ENCODE data around the gene AKAP8.

AKAP8 gene

DNA sequence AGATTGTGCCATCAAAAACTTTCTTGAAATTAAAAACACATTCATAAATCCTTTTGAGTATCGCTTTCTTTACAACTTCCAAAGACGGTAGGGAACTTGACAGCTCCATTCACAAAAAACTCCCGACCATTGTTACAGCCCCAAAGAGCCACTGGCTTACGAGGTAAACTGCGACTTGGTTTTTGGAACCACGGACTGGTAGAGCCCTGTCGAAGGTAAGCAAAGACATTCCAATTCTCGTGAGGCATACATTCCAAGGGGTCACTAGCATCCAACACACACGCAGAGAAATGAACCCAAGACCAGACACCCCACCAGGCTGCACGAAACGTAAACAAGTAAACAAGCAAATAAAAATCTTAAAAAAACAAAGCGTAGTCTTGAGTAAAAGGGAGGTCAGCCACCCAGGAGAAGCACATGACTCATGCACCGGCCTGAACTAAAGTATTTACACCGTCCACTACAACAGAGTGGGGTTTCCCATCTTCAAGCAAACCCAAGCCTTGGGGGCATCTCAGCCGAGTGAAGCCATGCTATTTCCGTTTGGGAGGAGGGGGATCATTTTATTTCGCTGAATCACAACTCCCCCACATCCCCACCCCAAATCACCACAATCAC, 48.7 kb downstream of the AKAP8 start:
- FAIRE-seq = no peak

DNA sequence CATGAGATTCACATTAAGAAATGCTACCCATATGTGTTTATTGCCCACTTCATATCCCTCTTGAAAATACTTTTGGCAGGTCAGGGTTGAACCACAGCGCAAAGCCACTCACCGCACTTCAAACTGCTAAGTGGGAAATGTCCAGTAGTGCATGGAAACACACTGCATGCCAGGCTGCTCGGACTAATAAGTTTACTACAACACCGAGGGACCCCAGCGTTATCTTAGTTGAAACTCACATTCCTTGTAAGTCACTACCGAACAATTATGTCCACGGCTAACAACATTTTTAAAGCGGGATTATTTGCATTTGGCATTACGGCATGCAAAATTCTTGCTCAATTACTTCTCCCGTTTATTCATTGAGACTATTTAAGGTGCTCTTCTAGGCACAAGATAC, 51.3 kb downstream of the AKAP8 start:
- no peak for FAIRE-seq

DNA sequence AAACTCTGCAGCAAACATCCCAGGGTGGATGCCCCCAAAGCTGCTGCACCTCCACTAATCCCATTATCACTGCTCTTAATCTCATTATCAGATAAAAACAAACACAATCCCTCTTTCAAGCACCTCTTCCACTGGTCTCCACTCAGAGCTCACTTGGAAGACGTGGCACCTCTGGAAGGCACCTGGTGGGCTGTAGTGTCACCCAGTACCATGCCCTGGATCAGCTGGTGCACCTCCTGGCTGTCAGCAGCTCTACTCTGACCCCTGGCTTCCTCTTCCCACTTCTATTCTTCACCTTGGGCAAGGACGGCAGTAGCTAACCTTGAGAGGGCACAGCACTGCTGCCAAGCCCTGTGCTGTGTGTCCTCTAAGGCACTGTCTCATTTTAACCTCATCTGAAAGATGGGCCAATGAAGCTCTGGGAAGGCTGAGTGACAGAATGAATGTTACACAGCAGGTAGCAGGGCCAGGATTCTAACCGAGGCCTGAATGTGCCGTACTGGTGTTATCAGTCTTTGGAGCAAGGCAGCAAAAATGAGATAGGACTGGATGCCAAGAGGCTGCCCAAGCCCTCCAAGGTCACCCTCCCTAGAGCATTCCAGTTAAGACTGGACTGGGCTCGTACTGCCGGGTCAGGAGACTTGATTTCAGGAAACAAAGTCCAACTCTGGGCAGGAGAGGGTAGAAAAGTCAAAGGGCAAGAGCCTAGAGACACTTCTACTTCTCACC, 54.6 kb downstream of the AKAP8 start:
- FAIRE-seq = no peak

DNA sequence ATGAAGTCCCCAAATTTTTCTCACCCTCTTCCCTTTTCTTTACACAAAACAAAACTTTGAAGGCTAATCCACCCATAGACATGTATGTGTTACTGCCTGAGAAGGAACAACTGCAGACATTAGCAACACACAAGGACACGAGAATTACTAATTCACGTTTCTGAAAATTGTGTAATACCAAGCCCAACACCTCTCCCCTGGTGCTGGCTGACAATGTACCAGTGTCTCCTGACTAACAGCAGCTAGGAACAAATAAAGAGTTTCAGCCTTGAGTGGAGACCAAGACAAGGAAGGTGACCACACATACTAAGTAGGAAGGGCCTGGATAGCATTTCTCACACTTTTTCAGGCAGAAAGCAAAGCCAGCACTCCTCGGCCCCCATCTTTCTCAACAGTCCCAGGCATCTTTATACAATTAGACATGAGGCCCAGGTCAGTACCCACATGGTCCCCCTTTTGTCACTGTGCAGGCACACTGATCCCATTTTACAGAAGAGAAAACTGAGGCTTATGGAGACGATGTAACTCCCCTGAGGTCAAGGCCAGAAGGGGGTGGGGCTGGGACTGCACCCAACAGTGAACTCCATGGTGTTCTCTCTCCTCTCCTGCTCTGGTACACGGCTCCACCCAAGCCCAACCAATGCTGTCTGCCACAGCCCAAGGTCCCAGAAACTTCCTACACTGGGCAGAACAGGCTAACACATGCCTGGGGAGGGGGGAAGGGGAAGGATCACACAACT, 55.9 kb downstream of the AKAP8 start:
- no peak for FAIRE-seq

DNA sequence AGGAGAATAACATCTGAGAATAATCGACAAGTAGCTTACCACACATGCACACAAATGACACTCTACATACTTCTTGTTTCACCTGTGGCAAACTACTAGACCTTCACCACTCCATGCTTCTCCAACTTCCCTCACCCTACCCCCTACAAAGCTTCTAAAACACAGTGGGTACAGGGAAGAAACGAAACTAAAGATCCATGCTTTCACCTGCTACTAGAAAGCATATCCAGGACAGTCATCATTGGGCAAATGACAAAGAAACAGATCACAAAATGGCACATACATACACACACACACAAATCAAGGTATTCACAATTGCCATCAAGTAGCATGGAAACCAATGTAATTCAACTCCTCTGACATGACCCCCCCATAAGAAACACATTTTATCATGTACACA, 57.8 kb downstream of the AKAP8 start:
- no peak for FAIRE-seq

DNA sequence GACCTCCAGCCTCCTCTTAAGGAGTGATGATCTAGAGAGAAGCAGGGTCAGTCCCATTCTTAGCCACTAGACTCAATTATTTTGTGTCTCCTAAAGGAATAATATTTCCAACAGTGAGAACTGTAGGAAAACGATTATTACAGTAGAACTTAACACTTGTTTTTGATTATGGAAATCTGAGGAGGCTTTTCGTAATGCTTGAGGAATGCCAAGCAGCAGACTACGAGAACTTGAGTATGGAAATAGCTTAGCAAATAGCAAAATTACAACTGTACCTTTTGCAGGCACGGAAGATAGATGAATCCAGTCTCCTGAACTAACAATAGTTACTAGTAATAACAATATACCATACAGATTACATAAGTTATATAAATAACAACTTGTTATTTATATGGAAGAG, 59.5 kb downstream of the AKAP8 start:
- peak; percentile 60 for FAIRE-seq

DNA sequence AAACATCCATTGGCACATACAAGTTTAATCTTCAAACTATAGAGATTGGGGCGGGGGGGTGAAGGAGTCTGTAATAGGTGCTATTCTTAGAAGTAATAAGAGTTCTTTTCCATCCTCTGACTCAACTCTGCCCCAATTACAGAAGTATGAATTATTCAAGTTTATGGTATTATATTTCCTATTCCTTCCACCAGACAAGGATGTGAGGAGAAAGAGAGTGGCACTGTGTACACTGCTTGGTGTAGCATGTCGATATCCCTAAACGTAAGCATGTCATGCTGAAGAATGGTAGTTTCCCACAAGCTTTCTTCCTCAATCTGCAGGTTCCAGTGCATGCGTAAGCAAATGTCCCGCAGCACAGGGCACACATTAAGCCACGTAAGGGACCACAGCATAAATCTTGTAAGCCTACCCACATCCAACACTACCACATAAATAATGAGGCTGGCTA, 61.3 kb downstream of the AKAP8 start:
- FAIRE-seq = no peak

DNA sequence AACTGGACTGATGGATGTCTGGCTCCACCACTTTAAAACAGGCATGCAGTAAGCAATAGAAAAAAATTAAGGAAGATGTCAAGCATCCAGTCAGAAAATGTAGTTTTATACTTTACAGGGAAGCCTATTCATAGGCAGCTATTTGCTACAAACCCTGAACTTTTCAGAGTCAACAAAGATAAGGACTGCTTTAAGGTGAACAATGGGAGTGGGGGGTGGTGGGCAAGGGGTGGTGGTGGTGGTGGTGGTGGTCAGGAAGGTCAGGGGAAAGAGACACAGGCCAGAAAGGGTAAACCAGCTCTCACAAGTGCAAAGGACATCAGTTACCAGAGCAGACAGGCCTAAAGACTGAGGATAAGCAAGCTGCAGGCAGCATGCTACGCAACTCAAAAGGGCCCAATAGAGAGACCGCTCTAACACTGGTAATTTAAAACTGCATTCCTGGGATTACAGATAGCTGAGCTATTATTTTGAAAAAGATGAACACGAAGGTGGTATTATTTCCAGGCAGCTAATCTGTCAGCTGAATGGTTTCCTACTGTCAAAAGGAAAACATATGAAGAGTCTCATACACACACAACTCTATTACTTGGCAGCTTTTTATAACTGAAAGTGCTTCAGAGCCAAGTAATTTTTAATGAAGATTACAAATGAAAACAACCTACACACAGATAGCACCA, 62.1 kb downstream of the AKAP8 start:
- no peak for FAIRE-seq

DNA sequence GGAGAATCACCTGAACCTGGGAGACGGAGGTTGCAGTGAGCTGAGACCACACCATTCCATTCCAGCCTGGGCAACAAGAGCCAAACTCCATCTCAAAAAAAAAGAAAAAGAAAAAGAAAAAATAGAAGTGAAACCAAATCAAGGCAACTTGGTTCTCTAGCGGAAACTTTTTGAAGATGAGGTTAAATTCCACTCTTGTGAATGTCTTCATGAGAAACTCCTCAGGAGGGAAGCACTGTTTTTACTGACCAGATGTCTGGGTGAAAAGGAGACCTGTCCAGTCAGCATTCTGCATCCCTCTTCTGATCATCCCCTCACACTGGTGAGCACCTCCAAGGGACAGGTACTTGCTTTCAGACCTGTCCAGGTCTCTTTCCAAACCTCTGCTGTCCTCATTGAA, 63.1 kb downstream of the AKAP8 start:
- no peak for FAIRE-seq

DNA sequence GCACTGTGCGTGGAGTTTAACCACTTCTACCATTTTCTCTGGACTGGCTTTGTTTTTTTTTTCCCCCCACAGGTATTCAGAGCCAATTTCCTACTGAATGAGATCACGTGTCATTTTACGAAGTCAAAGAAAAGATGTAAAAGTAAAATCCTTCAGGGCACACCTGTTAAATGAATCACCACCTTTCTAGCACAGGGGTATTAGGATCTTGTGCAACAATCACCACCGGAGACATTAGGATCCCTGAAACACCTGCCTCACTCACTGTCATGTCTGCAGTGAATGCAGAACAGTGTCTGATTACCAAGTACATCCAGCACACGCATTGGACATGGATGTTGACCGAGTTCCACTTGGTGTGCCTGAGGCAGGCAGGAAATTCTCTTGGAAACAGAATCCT, 64.5 kb downstream of the AKAP8 start:
- FAIRE-seq = no peak

DNA sequence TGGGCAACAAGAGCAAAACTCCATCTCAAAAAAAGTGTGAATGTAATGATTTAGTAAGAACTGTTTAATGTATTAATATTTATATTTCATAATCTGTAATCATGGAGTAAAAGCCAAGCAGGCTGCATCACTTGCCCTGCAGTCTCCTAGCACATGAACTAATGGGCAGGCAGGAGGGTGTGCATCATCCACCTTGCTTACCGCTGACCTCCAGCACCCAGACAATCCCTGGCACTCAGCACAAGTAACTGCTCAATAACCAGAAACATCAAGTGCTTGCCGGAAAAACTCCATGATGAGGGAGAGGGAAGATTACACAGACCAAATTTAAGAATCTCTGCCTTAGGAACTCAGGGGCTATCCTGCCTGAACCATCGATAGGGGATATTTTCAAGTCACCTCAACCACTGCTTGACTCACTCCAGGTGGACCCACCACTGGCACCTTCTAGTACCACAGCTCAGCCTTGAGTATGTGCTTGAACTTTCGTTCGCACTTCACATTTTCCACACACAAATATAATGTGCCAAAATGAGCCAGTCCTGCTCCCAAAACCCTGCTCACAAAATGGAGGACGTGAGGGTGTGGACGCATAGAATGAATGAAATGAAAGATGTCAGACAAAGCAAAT, 65.8 kb downstream of the AKAP8 start:
- FAIRE-seq = no peak

DNA sequence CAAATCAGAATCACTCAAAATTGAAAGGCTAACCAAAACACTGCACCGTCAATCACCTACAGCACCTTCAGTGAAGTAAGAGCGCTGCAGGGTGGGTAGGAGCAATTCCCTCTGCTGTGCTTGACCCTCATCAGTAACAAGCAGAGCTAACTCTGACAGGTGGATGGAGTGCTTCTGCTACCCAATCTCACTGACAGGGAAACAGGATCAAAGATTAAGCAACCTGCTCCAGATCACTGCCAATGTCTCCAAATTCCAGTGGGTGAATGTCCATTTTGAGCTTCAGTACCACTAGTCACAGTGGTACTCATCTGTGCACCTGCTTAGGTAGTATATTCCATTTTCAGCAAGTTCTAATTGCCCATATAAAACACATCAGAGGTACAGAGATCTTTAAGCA, 72.4 kb downstream of the AKAP8 start:
- FAIRE-seq = no peak

DNA sequence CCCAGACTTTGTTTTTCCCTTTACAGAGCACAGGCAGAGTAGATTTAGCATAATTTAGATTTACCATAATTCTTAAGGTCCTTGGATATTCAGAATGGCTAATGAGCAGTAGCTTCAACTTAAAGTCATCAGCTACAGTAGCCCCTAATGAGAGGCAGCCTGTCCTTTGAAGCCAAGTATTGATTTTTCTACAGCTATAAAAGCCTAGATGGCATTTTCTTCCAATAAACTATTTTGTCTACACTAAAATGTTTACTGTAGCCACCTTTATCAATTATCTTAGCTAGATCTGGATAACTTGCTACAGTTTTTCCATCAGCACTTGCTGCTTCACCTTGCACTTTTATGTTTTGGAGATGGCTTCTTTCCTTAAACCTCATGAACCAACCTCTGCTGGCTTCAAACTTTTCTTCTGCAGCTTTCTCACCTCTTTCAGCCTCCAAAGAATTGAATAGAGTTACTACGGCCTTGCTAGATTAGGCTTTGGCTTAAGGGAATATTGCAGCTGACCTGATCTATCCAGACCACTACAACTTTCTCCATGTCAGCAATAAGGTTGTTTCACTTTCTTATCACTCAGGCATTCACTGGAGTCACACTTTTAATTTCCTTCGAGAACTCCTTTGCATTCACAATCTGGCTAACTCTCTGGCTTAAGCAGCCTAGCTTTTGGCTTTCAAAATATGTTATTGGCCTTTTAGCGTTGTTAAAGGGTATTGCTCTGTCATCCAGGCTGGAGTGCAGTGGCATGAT, 73.8 kb downstream of the AKAP8 start:
- FAIRE-seq = no peak

DNA sequence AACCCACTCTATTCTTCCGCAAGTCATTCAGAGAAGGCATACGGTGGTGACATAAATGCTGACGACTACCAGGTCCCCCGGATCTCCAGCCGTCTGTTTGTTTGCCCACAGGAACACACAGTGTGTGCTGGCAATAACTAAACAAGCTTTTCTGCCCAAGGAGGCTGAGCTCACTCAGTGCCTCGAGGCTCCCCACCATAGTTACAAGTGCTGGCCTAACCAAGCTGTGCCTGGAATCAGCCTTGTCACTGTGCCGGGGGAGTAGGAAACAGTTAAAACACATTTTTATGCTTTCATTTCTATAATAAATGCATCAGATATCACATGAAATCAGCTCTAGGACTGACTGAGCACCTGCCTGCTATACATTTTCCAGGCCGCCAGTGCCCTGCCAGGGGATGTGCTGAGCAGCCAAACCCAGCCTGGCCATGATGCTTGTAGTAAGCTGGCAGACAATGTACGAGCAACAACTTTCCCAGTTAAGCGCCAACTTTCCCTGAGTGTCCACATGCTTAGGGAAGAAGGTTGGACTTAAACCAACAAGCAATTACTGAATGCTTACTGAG, 75.4 kb downstream of the AKAP8 start:
- FAIRE-seq = no peak
